A204.1 (cell line): ENCODE measurements around the gene BARX2.

ENCODE experiments used
- FAIRE-seq: peaks from 2 replicates; lab custom pipeline; 2012; peaks lifted over from hg19 to GRCh38; lab: Jason Lieb, UNC

BARX2 gene

GRCh38 chr11:129402206-129403171 is 26.8 kb downstream of the BARX2 start:
- no peak for FAIRE-seq

- FAIRE-seq = no peak
Observed at GRCh38 chr11:129404731-129405130, 29.1 kb downstream of the BARX2 start.

GRCh38 chr11:129408865-129409444 is 33.3 kb downstream of the BARX2 start:
- FAIRE-seq = no peak

- FAIRE-seq = no peak
Observed at GRCh38 chr11:129410395-129410960, 34.8 kb downstream of the BARX2 start.

GRCh38 chr11:129412494-129412893 is 36.8 kb downstream of the BARX2 start:
- no peak for FAIRE-seq

- no peak for FAIRE-seq
Observed at GRCh38 chr11:129414144-129414872, 38.7 kb downstream of the BARX2 start.

DNA sequence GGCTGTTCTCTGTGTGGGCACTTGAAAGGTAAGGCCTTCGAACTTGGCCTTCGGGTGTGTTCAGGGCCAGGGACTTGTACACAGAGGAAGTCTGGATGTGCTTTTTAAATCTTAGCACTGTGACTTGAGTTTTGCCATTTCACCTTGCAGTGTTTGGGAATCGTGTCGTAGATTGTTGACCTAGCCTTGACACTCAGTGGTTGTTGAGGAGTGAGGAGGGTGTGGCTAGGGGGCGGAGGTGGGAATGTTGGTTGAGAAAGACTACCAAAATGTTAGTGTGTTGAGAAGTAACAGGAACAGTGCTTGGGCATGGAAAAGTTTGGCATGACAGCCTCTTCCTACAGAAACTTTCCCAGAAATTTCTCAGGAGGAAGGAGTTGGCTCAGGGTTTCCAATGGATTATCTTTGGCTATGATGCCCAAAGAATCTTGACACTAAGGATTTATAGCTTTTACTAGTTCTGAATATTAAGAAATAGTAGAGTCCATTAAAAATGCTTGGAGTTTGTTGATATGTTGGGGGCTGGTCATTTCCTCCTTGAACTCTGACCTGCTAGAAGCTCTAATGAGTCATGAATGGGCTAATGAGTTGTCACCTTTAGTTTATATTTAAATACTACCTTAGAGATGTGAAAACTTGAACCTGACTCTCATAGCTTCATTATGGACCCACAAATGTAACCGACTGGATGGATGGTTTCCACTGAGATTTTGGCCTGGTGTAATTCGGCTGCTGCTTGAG is 40.6 kb downstream of the BARX2 start:
- no peak for FAIRE-seq

DNA sequence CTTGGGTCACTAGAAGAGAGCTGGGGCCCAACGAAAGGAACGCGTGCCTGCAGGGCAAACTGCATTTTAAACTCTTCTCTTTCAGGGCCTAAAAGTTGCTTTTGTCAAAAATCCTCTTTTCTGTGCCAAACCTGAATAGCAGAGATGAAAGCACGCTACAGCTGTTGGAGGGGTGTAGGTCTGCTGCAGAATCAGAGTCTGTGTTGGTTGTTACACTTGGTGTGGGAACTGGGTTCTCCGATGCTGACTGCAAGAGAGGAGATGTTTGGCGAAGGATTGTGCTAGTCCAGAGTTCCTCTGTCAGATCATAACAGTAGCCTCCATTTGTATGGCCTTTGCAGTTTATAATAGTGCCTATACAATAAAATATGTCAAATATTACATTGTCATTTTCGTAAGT is 41.8 kb downstream of the BARX2 start:
- FAIRE-seq = no peak

GRCh38 chr11:129418039-129418438 is 42.4 kb downstream of the BARX2 start:
- FAIRE-seq = no peak

DNA sequence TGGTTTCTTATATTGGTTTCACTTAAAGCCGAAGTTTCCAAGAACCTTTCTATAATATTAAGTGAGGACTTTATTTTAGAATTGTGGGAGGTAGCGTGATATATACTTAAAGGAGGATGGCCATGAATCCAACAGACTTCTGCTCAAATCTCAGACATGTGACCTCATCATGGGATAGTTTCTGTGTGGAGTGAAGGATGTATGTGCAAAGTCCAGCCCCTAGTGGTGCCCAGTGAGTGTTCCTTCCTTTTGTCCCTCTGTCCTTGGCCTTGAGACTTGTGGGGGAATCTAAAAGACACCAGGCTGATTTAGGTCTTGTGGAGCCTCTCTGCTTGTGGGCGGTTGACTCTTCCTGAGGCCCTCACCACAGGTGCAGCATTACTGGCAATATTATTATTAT is 43.7 kb downstream of the BARX2 start:
- FAIRE-seq = no peak

- no peak for FAIRE-seq
Observed at GRCh38 chr11:129423426-129423825, 47.8 kb downstream of the BARX2 start.

- no peak for FAIRE-seq
Observed at GRCh38 chr11:129425214-129425613, 49.6 kb downstream of the BARX2 start.

- no peak for FAIRE-seq
Observed at GRCh38 chr11:129426038-129426437, 50.4 kb downstream of the BARX2 start.

GRCh38 chr11:129426776-129427175 is 51.1 kb downstream of the BARX2 start:
- FAIRE-seq = no peak

GRCh38 chr11:129427376-129427775 is 51.7 kb downstream of the BARX2 start:
- no peak for FAIRE-seq

DNA sequence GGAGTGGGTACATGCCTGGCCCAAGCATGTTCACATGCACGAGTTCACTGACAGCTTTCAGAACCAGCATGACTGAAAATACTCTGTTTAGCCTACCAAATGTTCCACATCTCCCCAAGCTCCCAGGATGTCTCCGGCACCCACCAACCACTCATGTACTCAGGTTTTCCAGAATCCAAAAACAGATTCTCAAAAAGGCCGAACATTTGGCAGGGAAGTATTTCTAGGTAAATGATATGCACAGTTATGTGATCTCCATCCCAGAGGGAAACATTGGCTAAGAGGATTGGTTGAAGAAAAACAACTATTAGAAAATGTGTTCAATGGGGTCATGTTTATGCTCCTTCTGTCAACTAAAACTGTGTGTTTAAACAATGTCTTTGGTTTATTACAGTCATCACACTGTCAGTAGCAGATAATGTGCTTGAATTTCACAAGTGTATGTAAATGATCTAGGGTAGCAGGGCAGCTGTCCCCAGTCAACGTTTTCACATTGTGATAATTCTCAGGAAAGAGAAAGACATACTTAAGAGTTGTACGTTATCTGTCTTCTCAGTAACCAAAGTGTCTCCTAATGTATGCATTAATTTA is 52.3 kb downstream of the BARX2 start:
- no peak for FAIRE-seq

- no peak for FAIRE-seq
Observed at GRCh38 chr11:129428557-129428956, 52.9 kb downstream of the BARX2 start.

- no peak for FAIRE-seq
Observed at GRCh38 chr11:129434641-129435498, 59.2 kb downstream of the BARX2 start.

DNA sequence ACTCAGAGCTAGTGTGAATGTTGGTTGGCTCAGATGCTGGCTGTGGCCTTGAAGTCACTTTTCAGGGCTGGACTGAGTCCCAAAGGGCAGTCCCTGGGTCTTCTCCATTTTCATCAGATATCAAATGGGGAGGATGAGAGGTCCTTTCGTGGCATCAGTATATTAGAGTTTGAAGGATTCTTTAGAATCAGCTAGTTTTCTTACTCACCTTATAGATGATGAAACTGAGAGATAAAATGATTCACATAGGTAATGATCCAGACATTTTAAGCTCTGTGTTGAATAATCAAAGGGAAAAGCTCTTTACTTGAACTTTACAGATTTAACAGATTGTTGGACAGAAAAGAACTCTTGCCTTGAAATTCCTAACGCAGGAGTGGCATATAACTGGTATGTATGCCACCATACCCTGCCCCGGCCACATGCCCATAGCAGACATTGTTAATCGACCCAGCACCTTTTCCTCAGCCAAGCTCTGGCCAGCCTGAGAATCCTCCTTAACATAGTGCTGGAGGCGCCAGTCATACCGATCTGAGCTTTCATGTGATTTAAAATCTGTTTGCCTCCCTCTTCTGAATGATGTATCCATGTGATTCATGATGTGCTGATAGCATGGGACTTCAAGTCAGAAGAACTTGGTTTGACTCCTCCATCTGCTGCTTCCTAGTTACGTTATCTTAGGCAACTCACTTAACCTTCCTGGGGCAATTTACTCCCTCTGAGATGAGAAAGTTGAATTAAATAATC is 60.0 kb downstream of the BARX2 start:
- no peak for FAIRE-seq

GRCh38 chr11:129436573-129436972 is 60.9 kb downstream of the BARX2 start:
- no peak for FAIRE-seq
